CD8-positive, alpha-beta memory T cell (primary cell): ENCODE measurements around the gene DNAJB7. TPM values are rescaled to one million over a fixed set of nuclear protein-coding genes. Genes with fewer than 3 reads are reported as not detected.

ENCODE experiments used
- CTCF ChIA-PET: fragments of 350-600 bp; sonication (Branson Sonifier 250); formaldehyde crosslinking; loops from one replicate; lab custom pipeline; 2021; ENCODE audit warnings: antibody characterized with exemption; lab: Charles Lee
- POLR2A ChIA-PET: fragments of 350-600 bp; sonication (Branson Sonifier 250); formaldehyde crosslinking; loops from one replicate; lab custom pipeline; 2021; ENCODE audit warnings: antibody characterized with exemption; lab: Charles Lee
- DNase-seq, 5 donors: peaks; one replicate each; pipeline versions ENCODE4 v3.0.0 to v3.0.0-alpha.2; 2020 to 2022; ENCODE audit warnings: mixed read lengths in 1 of 5
- H3K27ac ChIP-seq: one replicate; pipeline ENCODE4 v1.7.0; 2013; ENCODE audit warnings: low read depth, mild to moderate bottlenecking, low read length, moderate library complexity
- H3K27me3 ChIP-seq: 2 replicates; pipeline ENCODE4 v1.7.0; 2013; ENCODE audit warnings: low read length, mild to moderate bottlenecking; ENCODE audit not compliant: insufficient read depth, poor library complexity, severe bottlenecking
- H3K36me3 ChIP-seq: 2 replicates; pipeline ENCODE4 v1.7.0; 2013; ENCODE audit warnings: mild to moderate bottlenecking, low read length, moderate library complexity; ENCODE audit not compliant: insufficient read depth
- H3K4me1 ChIP-seq: 2 replicates; pipeline ENCODE4 v1.7.0; 2013; ENCODE audit warnings: mild to moderate bottlenecking, low read length, moderate library complexity; ENCODE audit not compliant: insufficient read depth
- H3K4me3 ChIP-seq: 2 replicates; pipeline ENCODE4 v1.7.0; 2013; ENCODE audit warnings: mild to moderate bottlenecking, low read length
- H3K9me3 ChIP-seq: 2 replicates; pipeline ENCODE4 v1.7.0; 2013; ENCODE audit warnings: mild to moderate bottlenecking, low read length
- H3K27ac Mint-ChIP-seq, 8 donors: one replicate each; pipeline ENCODE4 v1.8.0; 2020 to 2021; ENCODE audit warnings: mixed read lengths in 8 of 8, mild to moderate bottlenecking in 6 of 8, inconsistent platforms in 3 of 8, moderate library complexity in 3 of 8
- H3K27me3 Mint-ChIP-seq, 2 donors: one replicate each; pipeline ENCODE4 v1.8.0; 2020 to 2021; ENCODE audit warnings: mixed read lengths in 2 of 2, mild to moderate bottlenecking in 1 of 2, moderate library complexity in 1 of 2
- H3K36me3 Mint-ChIP-seq, 3 donors: one replicate each; pipeline ENCODE4 v1.8.0; 2020 to 2021; ENCODE audit warnings: mixed read lengths in 3 of 3, inconsistent platforms in 1 of 3, mild to moderate bottlenecking in 1 of 3
- H3K4me1 Mint-ChIP-seq, 3 donors: one replicate each; pipeline ENCODE4 v1.8.0; 2020 to 2021; ENCODE audit warnings: mixed read lengths in 3 of 3, inconsistent platforms in 1 of 3, mild to moderate bottlenecking in 1 of 3
- H3K4me3 Mint-ChIP-seq, 7 donors: one replicate each; pipeline ENCODE4 v1.8.0; 2020 to 2021; ENCODE audit warnings: mixed read lengths in 7 of 7, mild to moderate bottlenecking in 6 of 7, moderate library complexity in 4 of 7, inconsistent platforms in 2 of 7
- H3K9me3 Mint-ChIP-seq, 5 donors: one replicate each; pipeline ENCODE4 v1.8.0; 2020 to 2022; ENCODE audit warnings: mixed read lengths in 5 of 5, mild to moderate bottlenecking in 3 of 5, moderate library complexity in 2 of 5, inconsistent platforms in 1 of 5
- polyA plus RNA-seq: library from polyadenylated mRNA; unstranded; fragments of 300-500 nt; fragmentation: Illumina TruSeq; gene quantifications from one replicate; pipeline ENCODE4 v1.2.3, GENCODE V29; 2021
- total RNA-seq, 2 experiments: library from RNA; stranded (reverse); gene quantifications; one replicate each; pipeline ENCODE4 v1.2.3, GENCODE V29; 2021

Gene DNAJB7
- total RNA-seq: not detected
- 0.23 TPM for polyA plus RNA-seq

- H3K9me3 Mint-ChIP-seq: no peaks in the 10 kb centered on the region
- Histone ChIP-seq H3K4me1 (peaks cover 15% of the 10 kb centered on the region), H3K4me3 (no peak within 1 kb of the TSS), H3K36me3 (no peaks in the 10 kb centered on the region), H3K9me3 (no peaks in the 10 kb centered on the region), H3K27me3 (no peaks in the 10 kb centered on the region), H3K27ac (no peak within 1 kb of the TSS)
- H3K27me3 Mint-ChIP-seq: no peaks in the 10 kb centered on the region
- peaks cover 0 to 24% (median 12%) of the 10 kb centered on the region in 3 donors for H3K36me3 Mint-ChIP-seq
- ChIA-PET CTCF (no interaction called here), POLR2A (no interaction called here)
- H3K4me3 Mint-ChIP-seq: peak within 1 kb of the TSS in 1 of 7 donors; percentile 73
- peak within 1 kb of the TSS in 6 of 8 donors; percentile 17 to 79 (median 46) for H3K27ac Mint-ChIP-seq
- DNase-seq: no peak
- peaks cover 29 to 57% (median 40%) of the 10 kb centered on the region in 3 donors for H3K4me1 Mint-ChIP-seq
Measured at GRCh38 chr22:40862013-40862412, at the start of gene DNAJB7. DNAJB7 (minus strand) TSS chr22:40862113; CDS start chr22:40861994, 119 bp downstream.

- no peaks in the 10 kb centered on the region for H3K9me3 Mint-ChIP-seq
- Histone ChIP-seq H3K27ac (no peak overlapping the region), H3K9me3 (no peaks in the 10 kb centered on the region), H3K36me3 (peaks cover 5% of the 10 kb centered on the region), H3K4me1 (no peaks in the 10 kb centered on the region), H3K4me3 (no peak overlapping the region), H3K27me3 (no peaks in the 10 kb centered on the region)
- no peak overlapping the region for H3K4me3 Mint-ChIP-seq
- POLR2A ChIA-PET: no interaction called here
- H3K4me1 Mint-ChIP-seq: no peaks in the 10 kb centered on the region
- no peak overlapping the region for H3K27ac Mint-ChIP-seq
- CTCF ChIA-PET: interaction anchor here (1.2 to 1.5 kb wide), 2 partner anchors 10 to 14 kb away, joined by 3 to 6 read pairs; no protein-coding TSS in a partner anchor
- no peak for DNase-seq
- H3K36me3 Mint-ChIP-seq: peaks cover 4 to 54% (median 16%) of the 10 kb centered on the region in 3 donors
- H3K27me3 Mint-ChIP-seq: no peaks in the 10 kb centered on the region
Measured at GRCh38 chr22:40908895-40909294, 47.0 kb upstream of the DNAJB7 start.

- H3K4me3 Mint-ChIP-seq: no peak overlapping the region
- POLR2A ChIA-PET: no interaction called here
Measured at GRCh38 chr22:40904101-40904500, 42.2 kb upstream of the DNAJB7 start.

GRCh38 chr22:40898850-40899357 lies 37.0 kb upstream of the DNAJB7 start:
- ChIA-PET POLR2A (interaction anchor here (0.5 kb wide), 1 partner anchor 141 kb away, joined by 3 read pairs; no protein-coding TSS in a partner anchor), CTCF (interaction anchor here (0.7 to 1.7 kb wide), 8 partner anchors 9 to 463 kb away, joined by 3 to 12 read pairs (median 6); no protein-coding TSS in a partner anchor)
- H3K36me3 Mint-ChIP-seq: peaks cover 0 to 36% (median 2%) of the 10 kb centered on the region in 3 donors
- peak overlapping the region in 3 of 8 donors; percentile 29 to 58 (median 51) for H3K27ac Mint-ChIP-seq
- H3K27ac ChIP-seq: no peak overlapping the region
- H3K36me3 ChIP-seq: no peaks in the 10 kb centered on the region
- no peaks in the 10 kb centered on the region for H3K27me3 Mint-ChIP-seq
- H3K4me3 ChIP-seq: no peak overlapping the region
- peak in 2 of 5 donors; percentile 15 to 18 for DNase-seq
- no peaks in the 10 kb centered on the region for H3K27me3 ChIP-seq
- peaks cover 4 to 6% (median 6%) of the 10 kb centered on the region in 3 donors for H3K4me1 Mint-ChIP-seq
- no peaks in the 10 kb centered on the region for H3K9me3 ChIP-seq
- H3K4me1 ChIP-seq: peaks cover 7% of the 10 kb centered on the region
- H3K4me3 Mint-ChIP-seq: no peak overlapping the region
- H3K9me3 Mint-ChIP-seq: no peaks in the 10 kb centered on the region

More at GRCh38 chr22:40904101-40904500, 42.2 kb upstream of the DNAJB7 start:
- Histone ChIP-seq H3K4me1 (peaks cover 2% of the 10 kb centered on the region), H3K9me3 (no peaks in the 10 kb centered on the region), H3K36me3 (peaks cover 4% of the 10 kb centered on the region), H3K4me3 (no peak overlapping the region), H3K27ac (no peak overlapping the region), H3K27me3 (no peaks in the 10 kb centered on the region)
- DNase-seq: no peak
- Mint-ChIP-seq H3K9me3 (no peaks in the 10 kb centered on the region), H3K4me1 (peaks cover 2 to 3% (median 3%) of the 10 kb centered on the region in 3 donors), H3K36me3 (peaks cover 4 to 40% (median 13%) of the 10 kb centered on the region in 3 donors), H3K27ac (peak overlapping the region in 1 of 8 donors; percentile 20), H3K27me3 (no peaks in the 10 kb centered on the region)
- CTCF ChIA-PET: no interaction called here

- H3K9me3 Mint-ChIP-seq: no peaks in the 10 kb centered on the region
Measured at GRCh38 chr22:40894417-40894816, 32.5 kb upstream of the DNAJB7 start.

GRCh38 chr22:40890881-40891280 lies 29.0 kb upstream of the DNAJB7 start:
- POLR2A ChIA-PET: no interaction called here
- Histone ChIP-seq H3K27ac (no peak overlapping the region), H3K9me3 (no peaks in the 10 kb centered on the region), H3K27me3 (no peaks in the 10 kb centered on the region), H3K36me3 (peaks cover 11% of the 10 kb centered on the region), H3K4me3 (no peak overlapping the region), H3K4me1 (no peaks in the 10 kb centered on the region)
- H3K27ac Mint-ChIP-seq: peak overlapping the region in 1 of 8 donors; percentile 41
- H3K9me3 Mint-ChIP-seq: no peaks in the 10 kb centered on the region
- H3K27me3 Mint-ChIP-seq: peaks cover 0 to 1% of the 10 kb centered on the region in 2 donors
- CTCF ChIA-PET: no interaction called here
- no peaks in the 10 kb centered on the region for H3K4me1 Mint-ChIP-seq
- DNase-seq: no peak
- H3K4me3 Mint-ChIP-seq: no peak overlapping the region
- H3K36me3 Mint-ChIP-seq: peaks cover 0 to 57% (median 15%) of the 10 kb centered on the region in 3 donors

More at GRCh38 chr22:40894417-40894816, 32.5 kb upstream of the DNAJB7 start:
- POLR2A ChIA-PET: interaction anchor here (1.0 kb wide), 1 partner anchor 38 kb away, joined by 3 read pairs; the partner anchor contains the start of genes ST13 and XPNPEP3
- H3K4me3 Mint-ChIP-seq: no peak overlapping the region
- no peaks in the 10 kb centered on the region for H3K27me3 Mint-ChIP-seq
- Histone ChIP-seq H3K27ac (no peak overlapping the region), H3K27me3 (no peaks in the 10 kb centered on the region), H3K9me3 (no peaks in the 10 kb centered on the region), H3K4me1 (peaks cover 7% of the 10 kb centered on the region), H3K4me3 (no peak overlapping the region), H3K36me3 (no peaks in the 10 kb centered on the region)
- H3K4me1 Mint-ChIP-seq: peaks cover 4 to 6% (median 6%) of the 10 kb centered on the region in 3 donors
- CTCF ChIA-PET: no interaction called here
- no peak for DNase-seq
- H3K36me3 Mint-ChIP-seq: peaks cover 0 to 40% (median 3%) of the 10 kb centered on the region in 3 donors
- H3K27ac Mint-ChIP-seq: no peak overlapping the region

GRCh38 chr22:40889116-40889515 lies 27.2 kb upstream of the DNAJB7 start:
- H3K4me1 ChIP-seq: no peaks in the 10 kb centered on the region
- no peaks in the 10 kb centered on the region for H3K9me3 Mint-ChIP-seq
- no peaks in the 10 kb centered on the region for H3K27me3 ChIP-seq
- DNase-seq: no peak
- H3K4me1 Mint-ChIP-seq: no peaks in the 10 kb centered on the region
- H3K4me3 ChIP-seq: no peak overlapping the region
- ChIA-PET CTCF (no interaction called here), POLR2A (no interaction called here)
- H3K36me3 ChIP-seq: peaks cover 11% of the 10 kb centered on the region
- peak overlapping the region in 3 of 8 donors; percentile 3 to 77 (median 41) for H3K27ac Mint-ChIP-seq
- H3K36me3 Mint-ChIP-seq: peaks cover 0 to 56% (median 15%) of the 10 kb centered on the region in 3 donors
- H3K27me3 Mint-ChIP-seq: peaks cover 0 to 1% of the 10 kb centered on the region in 2 donors
- H3K9me3 ChIP-seq: no peaks in the 10 kb centered on the region
- H3K4me3 Mint-ChIP-seq: no peak overlapping the region
- H3K27ac ChIP-seq: no peak overlapping the region

GRCh38 chr22:40878922-40879321 lies 17.0 kb upstream of the DNAJB7 start:
- Mint-ChIP-seq H3K4me1 (no peaks in the 10 kb centered on the region), H3K9me3 (no peaks in the 10 kb centered on the region)
- CTCF ChIA-PET: no interaction called here

More at GRCh38 chr22:40878922-40879321, 17.0 kb upstream of the DNAJB7 start:
- no peaks in the 10 kb centered on the region for H3K27me3 ChIP-seq
- POLR2A ChIA-PET: no interaction called here
- Mint-ChIP-seq H3K27me3 (no peaks in the 10 kb centered on the region), H3K36me3 (peaks cover 0 to 45% (median 13%) of the 10 kb centered on the region in 3 donors), H3K4me3 (no peak overlapping the region), H3K27ac (no peak overlapping the region)
- no peaks in the 10 kb centered on the region for H3K9me3 ChIP-seq
- no peak for DNase-seq
- no peaks in the 10 kb centered on the region for H3K4me1 ChIP-seq
- H3K27ac ChIP-seq: no peak overlapping the region
- H3K36me3 ChIP-seq: peaks cover 15% of the 10 kb centered on the region
- no peak overlapping the region for H3K4me3 ChIP-seq
